Endothelial cell (in vitro differentiated cells): ENCODE results near the gene TNFRSF1B. TPM values are rescaled to one million over a fixed set of nuclear protein-coding genes. Genes with fewer than 3 reads are reported as not detected.

ENCODE experiments used
- DNase-seq: peaks from one replicate; pipeline ENCODE4 v3.0.0; 2021; ENCODE audit warnings: low spot score
- H3K27ac Mint-ChIP-seq: one replicate; pipeline ENCODE4 v1.8.0; 2021; ENCODE audit warnings: mixed read lengths, inconsistent platforms; ENCODE audit not compliant: unreplicated experiment
- H3K27me3 Mint-ChIP-seq: one replicate; pipeline ENCODE4 v1.8.0; 2021; ENCODE audit warnings: mild to moderate bottlenecking, moderate library complexity, mixed read lengths, inconsistent platforms; ENCODE audit not compliant: unreplicated experiment
- H3K36me3 Mint-ChIP-seq: one replicate; pipeline ENCODE4 v1.8.0; 2021; ENCODE audit warnings: mild to moderate bottlenecking, low read depth, mixed read lengths, inconsistent platforms; ENCODE audit not compliant: unreplicated experiment
- H3K4me1 Mint-ChIP-seq: one replicate; pipeline ENCODE4 v1.8.0; 2021; ENCODE audit warnings: mild to moderate bottlenecking, mixed read lengths, inconsistent platforms; ENCODE audit not compliant: unreplicated experiment
- H3K4me3 Mint-ChIP-seq: one replicate; pipeline ENCODE4 v1.8.0; 2021; ENCODE audit warnings: mild to moderate bottlenecking, mixed read lengths, inconsistent platforms; ENCODE audit not compliant: unreplicated experiment
- H3K9me3 Mint-ChIP-seq: one replicate; pipeline ENCODE4 v1.8.0; 2021; ENCODE audit warnings: mixed read lengths, inconsistent platforms; ENCODE audit not compliant: unreplicated experiment
- CTCF ChIP-seq: fragments of 200-600 bp; sonication (generic); IDR thresholded peaks from one replicate; pipeline ENCODE4 v1.5.0; 2021; ENCODE audit warnings: antibody characterized with exemption; ENCODE audit not compliant: unreplicated experiment
- total RNA-seq: library from RNA; stranded (reverse); fragmentation: NEBNext Ultra II Directional; extraction: Animal tissue kit (Norgen Biotek cat#: 25700); gene quantifications from one replicate; pipeline ENCODE4 v1.2.1, GENCODE V29; 2021; ENCODE audit not compliant: unreplicated experiment

Gene TNFRSF1B
- total RNA-seq, 1 donor from 2014 or later = 142 TPM

GRCh38 chr1:12174924-12175810, 8.4 kb downstream of the TNFRSF1B start:
- peak overlapping the region; percentile 79 for H3K4me3 Mint-ChIP-seq
- H3K9me3 Mint-ChIP-seq = no peaks in the 10 kb centered on the region
- H3K27me3 Mint-ChIP-seq = peaks cover 7% of the 10 kb centered on the region
- TF ChIP-seq CTCF = no peak
- H3K4me1 Mint-ChIP-seq = peaks cover 80% of the 10 kb centered on the region
- peaks cover 20% of the 10 kb centered on the region for H3K36me3 Mint-ChIP-seq
- H3K27ac Mint-ChIP-seq = peak overlapping the region; percentile 96
- DNase-seq = peak; percentile 43

- H3K4me1 Mint-ChIP-seq = peaks cover 77% of the 10 kb centered on the region
- TF ChIP-seq CTCF = no peak
- peaks cover 20% of the 10 kb centered on the region for H3K36me3 Mint-ChIP-seq
- peaks cover 4% of the 10 kb centered on the region for H3K27me3 Mint-ChIP-seq
- peak overlapping the region; percentile 80 for H3K4me3 Mint-ChIP-seq
- H3K27ac Mint-ChIP-seq = peak overlapping the region; percentile 75
- no peak for DNase-seq
- no peaks in the 10 kb centered on the region for H3K9me3 Mint-ChIP-seq
Observed at GRCh38 chr1:12176298-12177118, 9.7 kb downstream of the TNFRSF1B start.

DNA sequence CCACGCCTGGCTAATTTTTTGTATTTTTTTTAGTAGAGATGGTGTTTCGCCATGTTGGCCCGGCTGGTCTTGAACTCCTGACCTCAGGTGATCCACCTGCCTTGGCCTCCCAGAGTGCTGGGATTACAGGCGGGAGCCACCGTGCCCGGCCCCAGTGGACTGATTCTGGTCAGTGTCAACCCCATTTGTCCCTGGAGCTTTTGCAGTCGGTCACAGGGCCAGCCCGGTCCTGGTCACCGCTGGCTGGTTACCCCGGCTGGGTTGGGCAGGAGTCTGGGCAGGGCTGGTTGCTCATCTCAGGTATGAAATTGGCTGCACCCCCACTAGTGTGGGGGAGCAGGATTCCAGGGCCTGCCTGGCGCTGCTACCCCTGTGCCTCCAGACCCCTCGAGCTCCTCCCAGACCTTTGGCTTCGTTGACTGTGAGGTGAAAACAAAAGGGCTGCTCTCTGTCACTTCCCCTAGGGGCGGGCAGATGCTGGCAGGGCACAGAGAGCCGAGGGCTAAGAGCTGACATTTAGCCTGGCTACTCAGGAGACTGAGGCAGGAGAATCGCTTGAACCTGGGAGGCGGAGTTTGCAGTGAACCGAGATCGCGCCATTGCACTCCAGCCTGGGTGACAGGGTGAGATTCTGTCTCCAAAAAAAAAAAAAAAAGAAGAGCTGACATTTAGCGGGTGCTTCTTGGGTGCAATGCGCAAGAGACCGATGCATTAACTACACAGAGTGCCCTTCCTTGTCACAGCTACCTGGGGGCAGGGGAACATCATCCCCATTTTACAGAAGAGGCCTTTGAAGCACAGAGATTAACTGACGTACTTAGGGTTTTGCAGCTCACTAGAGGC, 10.6 kb downstream of the TNFRSF1B start:
- DNase-seq = no peak
- H3K27ac Mint-ChIP-seq = no peak overlapping the region

GRCh38 chr1:12177999-12178441, 11.2 kb downstream of the TNFRSF1B start:
- Mint-ChIP-seq H3K27ac (peak overlapping the region; percentile 76), H3K4me1 (peaks cover 78% of the 10 kb centered on the region), H3K4me3 (peak overlapping the region; percentile 37), H3K36me3 (peaks cover 28% of the 10 kb centered on the region), H3K9me3 (no peaks in the 10 kb centered on the region), H3K27me3 (peaks cover 5% of the 10 kb centered on the region)
- no peak for TF ChIP-seq CTCF
- DNase-seq = no peak

More for the DNA sequence above, 10.6 kb downstream of the TNFRSF1B start:
- no peak for TF ChIP-seq CTCF
- H3K4me3 Mint-ChIP-seq = peak overlapping the region; percentile 37
- H3K9me3 Mint-ChIP-seq = no peaks in the 10 kb centered on the region
- peaks cover 25% of the 10 kb centered on the region for H3K36me3 Mint-ChIP-seq
- peaks cover 78% of the 10 kb centered on the region for H3K4me1 Mint-ChIP-seq
- H3K27me3 Mint-ChIP-seq = peaks cover 4% of the 10 kb centered on the region
